Fibroblast of skin of right biceps (primary cell): Measurements from ENCODE around the gene RASGRF2.
"Not testable (repeated sequence)": the region's sequence is repeated elsewhere in the genome, so short reads cannot be mapped to it uniquely, and the experiment has no call there.

Experiments
- DNase-seq: peaks from one replicate; pipeline ENCODE4 v3.0.0-alpha.2; 2013

Gene RASGRF2

GRCh38 chr5:81023261-81023970 lies 63.3 kb downstream of the RASGRF2 start:
- no peak for DNase-seq

GRCh38 chr5:81027481-81028058 lies 67.4 kb downstream of the RASGRF2 start:
- no peak for DNase-seq

- not testable (repeated sequence) for DNase-seq
These were observed 68.7 kb downstream of the RASGRF2 start for GRCh38 chr5:81028888-81029287.

GRCh38 chr5:81029736-81030135 lies 69.6 kb downstream of the RASGRF2 start:
- DNase-seq = not testable (repeated sequence)

GRCh38 chr5:81030236-81031034 lies 70.3 kb downstream of the RASGRF2 start:
- not testable (repeated sequence) for DNase-seq

- DNase-seq = no peak
These were observed 75.4 kb downstream of the RASGRF2 start for GRCh38 chr5:81035522-81035921.

GRCh38 chr5:81038495-81038894 lies 78.3 kb downstream of the RASGRF2 start:
- DNase-seq = no peak

- DNase-seq = no peak
These were observed 84.7 kb downstream of the RASGRF2 start for GRCh38 chr5:81044868-81045267.

GRCh38 chr5:81045389-81045807 lies 85.2 kb downstream of the RASGRF2 start:
- peak; percentile 2 for DNase-seq

GRCh38 chr5:81046041-81046440 lies 85.9 kb downstream of the RASGRF2 start:
- no peak for DNase-seq

- no peak for DNase-seq
These were observed 92.2 kb downstream of the RASGRF2 start for GRCh38 chr5:81052325-81052724.

- DNase-seq = not testable (repeated sequence)
These were observed 93.1 kb downstream of the RASGRF2 start for GRCh38 chr5:81053282-81053681.

- DNase-seq = no peak
These were observed 98.0 kb downstream of the RASGRF2 start for GRCh38 chr5:81058121-81058520.

- DNase-seq = no peak
These were observed 105.3 kb downstream of the RASGRF2 start for GRCh38 chr5:81065492-81065891.

- no peak for DNase-seq
These were observed 105.9 kb downstream of the RASGRF2 start for GRCh38 chr5:81066102-81066501.

GRCh38 chr5:81067406-81067805 lies 107.2 kb downstream of the RASGRF2 start:
- no peak for DNase-seq

- DNase-seq = no peak
These were observed 107.9 kb downstream of the RASGRF2 start for GRCh38 chr5:81068063-81068462.

GRCh38 chr5:81068635-81069034 lies 108.5 kb downstream of the RASGRF2 start:
- DNase-seq = no peak

- DNase-seq = no peak
These were observed 109.8 kb downstream of the RASGRF2 start for GRCh38 chr5:81069990-81070389.

GRCh38 chr5:81070571-81071255 lies 110.5 kb downstream of the RASGRF2 start:
- DNase-seq = no peak

- DNase-seq = no peak
These were observed 114.9 kb downstream of the RASGRF2 start for GRCh38 chr5:81075041-81075440.

- no peak for DNase-seq
These were observed 116.9 kb downstream of the RASGRF2 start for GRCh38 chr5:81077105-81077504.

GRCh38 chr5:81078930-81079329 lies 118.8 kb downstream of the RASGRF2 start:
- no peak for DNase-seq
